HG03064 (cell line): ENCODE data around the gene NUFIP1.
"Not testable (repeated sequence)": the region's sequence is repeated elsewhere in the genome, so short reads cannot be mapped to it uniquely, and the experiment has no call there.

Experiments used
- ATAC-seq: cut with Tn5 transposase; IDR thresholded peaks from one replicate; pipeline ENCODE4 v1.9.1; 2021; ENCODE audit warnings: low read depth; ENCODE audit not compliant: unreplicated experiment

The NUFIP1 gene

DNA sequence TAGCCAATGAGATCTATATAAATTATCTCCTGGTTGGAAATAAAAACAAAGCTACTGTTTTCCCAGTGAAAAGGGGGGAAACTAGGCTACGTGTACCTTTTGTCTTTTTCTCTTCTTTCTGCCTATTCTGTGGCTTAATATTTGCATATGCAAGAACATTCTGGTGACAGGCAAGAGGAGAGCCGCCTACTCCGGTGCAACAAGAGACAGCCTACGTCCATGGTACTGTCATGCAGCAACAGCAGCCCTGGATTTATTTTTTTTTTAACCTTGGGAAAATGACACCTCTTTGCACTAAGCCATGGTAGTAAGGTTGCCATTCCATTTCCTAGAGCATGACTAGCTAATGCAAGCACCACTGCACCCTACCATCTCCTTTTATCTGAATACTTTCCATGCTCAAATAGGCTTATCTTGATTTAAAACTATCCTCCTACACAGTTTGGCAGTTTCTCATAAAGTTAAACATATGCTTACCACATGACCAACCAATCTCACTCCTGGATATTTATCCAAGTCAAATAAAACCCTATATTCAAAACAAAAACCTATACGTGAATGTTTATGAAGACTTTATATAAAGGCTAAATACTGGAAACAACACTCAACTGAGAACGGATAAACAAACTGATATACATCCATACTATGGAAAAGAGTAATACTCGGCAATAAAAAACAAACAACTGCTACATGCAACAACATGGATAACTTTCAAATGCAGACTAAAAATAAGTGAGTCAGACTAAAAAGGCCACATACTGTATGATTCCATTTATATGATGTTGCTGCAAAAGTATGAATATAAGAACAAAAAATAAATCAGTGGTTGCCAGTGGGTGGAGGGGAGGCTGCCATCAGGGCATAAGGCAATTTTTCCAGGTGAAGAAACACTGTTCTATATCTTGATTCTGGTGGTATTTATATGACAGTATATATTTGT lies 17.3 kb downstream of the NUFIP1 start:
- no peak for ATAC-seq

DNA sequence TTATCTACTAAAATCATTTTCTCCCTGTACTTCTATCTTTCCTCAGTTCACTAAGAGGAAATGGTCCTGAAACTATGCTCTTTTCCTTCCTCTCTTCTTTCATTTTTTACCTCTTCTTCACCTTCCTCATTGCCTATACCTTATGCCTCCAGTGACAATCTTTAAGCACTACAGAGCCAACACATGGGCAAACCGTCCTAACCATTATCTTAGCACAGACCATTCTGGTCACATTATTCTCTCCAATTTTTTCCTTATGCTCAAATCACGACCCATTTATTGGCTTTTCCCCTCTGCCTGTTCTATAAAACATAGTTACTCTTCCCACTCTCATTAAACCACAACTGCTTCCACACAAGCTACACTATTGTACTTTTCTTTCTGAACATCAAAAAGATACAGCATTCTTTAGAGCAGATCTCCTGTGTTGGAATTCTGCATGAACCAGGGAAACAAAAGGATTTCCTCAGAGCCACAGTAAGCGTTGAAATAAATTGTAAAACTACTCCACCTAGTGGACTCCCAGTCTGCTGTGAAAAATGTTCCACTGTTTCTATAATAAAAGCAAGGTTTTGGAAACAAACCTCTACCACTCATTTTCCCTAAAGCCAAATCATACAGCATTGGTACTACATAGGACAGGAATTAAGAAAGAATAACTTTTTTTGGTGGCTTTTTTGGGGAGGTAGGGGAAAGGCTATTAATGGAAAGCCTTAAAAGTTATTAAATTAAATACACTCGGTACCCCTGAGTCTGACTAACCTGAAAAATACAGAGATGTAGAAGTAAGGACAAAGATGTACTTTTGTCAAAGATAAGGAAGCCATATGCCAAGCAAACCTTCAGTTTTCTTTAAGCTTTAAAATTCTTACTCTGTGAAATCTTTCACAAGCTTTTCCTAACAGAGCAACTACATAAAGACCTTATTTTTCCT lies 19.5 kb downstream of the NUFIP1 start:
- ATAC-seq: no peak

DNA sequence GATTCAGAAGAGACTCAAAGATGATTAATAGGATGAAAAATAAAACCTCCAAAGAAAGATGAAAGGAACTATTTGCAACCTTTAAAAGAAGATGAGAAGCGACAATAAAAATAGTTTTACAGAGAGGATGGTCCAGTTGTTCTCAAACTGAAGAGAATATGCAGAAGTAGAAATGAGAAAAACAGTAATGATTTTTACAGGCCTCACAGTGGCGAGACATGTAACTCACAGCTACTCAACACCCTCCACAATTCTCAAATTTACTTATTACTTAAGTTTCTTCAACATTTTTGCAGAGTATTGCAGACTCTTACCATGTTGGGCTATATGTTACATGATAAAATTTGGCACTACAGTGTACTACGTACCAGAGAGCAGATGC lies 20.8 kb downstream of the NUFIP1 start:
- no peak for ATAC-seq

DNA sequence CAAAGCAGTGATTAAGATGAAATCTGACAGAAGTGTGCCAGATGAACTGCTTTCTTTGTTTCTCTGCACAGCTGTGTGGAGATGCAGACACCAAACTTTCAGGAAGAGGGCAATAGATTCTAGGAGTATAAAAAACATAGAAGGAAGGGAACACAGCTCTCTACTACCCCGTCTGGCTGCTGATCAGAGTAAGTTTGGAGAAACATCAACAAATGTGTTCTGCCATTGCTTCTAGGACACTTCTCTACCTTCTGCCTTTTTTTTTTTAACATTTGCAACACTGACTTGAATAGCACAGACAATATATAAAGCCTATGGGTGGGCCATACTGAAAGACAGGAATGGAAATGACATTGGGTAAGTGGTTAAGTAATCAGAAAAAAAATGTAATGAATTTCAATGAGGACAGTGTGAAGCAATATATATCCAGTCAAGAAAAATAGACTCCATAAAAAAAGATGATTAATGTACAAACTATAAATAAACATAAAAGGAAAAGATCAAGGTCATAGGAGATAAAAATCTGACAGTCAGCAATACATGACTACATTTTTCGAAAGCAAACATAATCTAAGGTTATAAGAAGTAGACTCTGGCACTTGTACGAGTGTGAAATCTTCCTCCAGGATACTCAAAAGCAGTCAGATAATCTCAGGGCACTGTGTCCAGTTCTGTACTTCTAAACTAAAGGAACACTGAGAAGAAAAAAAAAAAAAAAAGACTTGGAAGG lies 21.4 kb downstream of the NUFIP1 start:
- no peak for ATAC-seq

DNA sequence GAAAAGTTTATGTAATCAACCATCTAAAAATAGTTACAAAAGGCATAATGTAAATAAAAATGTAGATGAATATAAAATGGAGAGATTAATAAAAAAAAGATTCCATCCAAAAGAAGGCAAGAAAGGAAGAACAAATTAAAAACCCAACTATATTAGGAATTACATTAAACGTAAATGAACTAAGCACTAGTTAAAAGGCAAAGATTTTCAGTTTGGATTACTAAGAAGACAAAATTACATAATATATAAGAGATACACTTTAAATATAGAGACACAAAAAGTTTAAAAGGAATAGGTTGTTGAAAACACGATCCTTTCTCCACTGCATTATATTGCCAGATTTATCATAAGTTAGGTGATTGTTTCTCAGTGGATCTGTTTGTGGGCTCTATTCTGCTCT lies 27.3 kb downstream of the NUFIP1 start:
- no peak for ATAC-seq

DNA sequence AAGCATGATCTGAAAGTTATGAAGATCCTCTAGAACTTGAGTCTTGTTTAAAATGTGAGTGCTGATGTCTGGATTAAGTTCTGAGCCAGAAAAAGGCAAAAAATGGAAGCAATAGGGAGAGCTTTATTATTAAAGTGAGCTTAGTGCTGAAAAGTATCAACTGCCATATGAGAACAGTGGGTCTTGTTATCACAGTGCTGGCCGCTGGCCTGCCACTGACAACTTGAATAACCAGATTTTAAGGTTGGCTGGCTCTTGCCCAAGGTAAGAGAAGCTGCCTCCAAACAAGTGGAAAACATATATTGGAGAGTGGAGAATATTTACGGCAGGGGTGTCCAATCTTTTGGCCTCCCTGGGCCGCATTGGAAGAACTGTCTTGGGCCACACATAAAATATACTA lies 33.9 kb downstream of the NUFIP1 start:
- no peak for ATAC-seq

DNA sequence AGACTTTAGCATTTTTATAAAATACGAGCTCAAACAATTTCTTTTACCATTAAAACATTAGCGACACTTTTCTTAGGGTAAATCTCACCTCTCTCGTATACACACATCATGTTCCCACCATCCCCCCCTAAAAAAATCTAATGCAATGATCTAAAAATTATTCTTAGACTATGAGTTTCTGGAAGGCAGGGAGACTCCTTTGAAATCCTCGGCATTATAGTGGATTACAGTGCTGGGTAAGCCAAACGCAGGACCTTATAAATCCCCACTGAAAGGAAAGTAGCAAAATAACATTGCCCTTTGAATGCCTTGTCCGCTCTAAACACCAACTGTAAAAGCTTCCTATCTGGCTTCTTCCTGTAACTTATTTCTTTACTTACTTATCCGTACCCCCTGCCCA lies 35.0 kb downstream of the NUFIP1 start:
- ATAC-seq: no peak

DNA sequence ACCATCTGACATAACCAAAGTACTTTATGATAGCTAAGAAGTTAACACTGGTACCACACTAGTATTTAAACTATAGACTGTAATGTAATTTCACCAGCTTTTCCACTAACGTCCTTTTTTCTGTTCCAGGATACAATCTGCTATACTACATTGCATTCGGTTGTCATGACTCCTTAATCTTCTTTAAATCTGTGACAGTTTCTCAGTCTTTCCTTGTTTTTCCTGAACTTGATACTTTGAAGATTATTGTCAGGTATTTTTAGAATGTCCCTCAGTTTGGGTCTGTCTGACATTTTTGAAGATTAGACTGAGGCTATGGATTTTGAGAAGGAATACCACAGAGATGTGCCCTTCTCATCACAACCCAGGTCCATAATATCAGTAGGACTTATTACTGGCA lies 36.6 kb downstream of the NUFIP1 start:
- ATAC-seq: no peak

DNA sequence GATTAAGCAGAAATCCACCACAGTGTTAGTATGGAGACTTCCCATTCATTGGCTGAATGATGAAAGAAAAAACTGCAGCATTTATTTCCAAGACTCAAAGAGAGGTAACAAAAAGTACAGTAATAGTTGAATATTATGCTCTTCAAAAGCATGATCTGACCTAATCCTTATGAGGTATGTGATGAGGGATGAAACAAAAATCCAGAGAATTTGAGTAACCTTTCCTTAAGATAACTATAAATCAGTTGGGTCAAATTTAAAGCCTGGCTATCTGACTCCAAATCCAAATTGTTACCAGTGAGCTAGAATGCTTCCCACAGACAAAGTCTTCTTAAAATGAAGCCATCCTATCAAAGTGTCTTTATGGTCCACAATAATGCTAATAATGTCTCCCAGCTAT lies 38.1 kb downstream of the NUFIP1 start:
- no peak for ATAC-seq

DNA sequence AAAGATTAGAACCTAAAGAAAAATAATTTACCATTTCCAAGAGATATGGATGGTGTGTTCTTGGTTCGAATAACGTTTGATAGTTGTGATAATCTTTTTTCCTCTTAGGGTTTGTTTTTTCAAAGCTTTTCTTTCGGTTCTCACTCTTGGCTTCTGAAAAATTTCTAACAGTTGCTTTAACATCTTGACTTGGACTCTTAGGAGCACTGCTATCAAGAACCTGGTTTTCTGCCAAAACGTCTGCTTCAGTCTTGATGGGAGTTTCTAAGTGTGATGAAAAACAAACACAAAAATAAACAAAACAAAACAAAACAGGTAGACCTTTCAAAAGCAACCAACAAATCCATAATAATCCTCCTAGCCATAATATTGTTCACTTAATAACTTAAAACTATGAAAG lies 45.9 kb downstream of the NUFIP1 start:
- not testable (repeated sequence) for ATAC-seq

DNA sequence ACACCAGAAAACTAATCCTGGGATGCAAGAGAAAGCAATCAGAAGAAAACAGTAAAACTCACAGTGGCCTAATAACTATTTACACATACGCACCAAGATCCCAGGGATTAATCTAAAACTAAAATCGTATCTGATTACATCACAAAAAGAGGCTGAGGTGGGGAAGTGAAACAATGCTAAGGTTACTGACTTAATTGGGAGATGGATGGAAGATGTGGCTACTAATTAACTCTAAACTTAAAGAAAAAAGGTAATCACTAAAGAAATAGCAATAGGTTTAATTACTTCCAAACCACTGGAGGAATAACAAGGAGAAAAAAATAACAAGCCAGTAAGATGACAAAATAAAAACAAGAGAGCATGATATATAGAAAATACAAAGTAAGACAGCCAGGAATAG lies 50.4 kb downstream of the NUFIP1 start:
- ATAC-seq: no peak

DNA sequence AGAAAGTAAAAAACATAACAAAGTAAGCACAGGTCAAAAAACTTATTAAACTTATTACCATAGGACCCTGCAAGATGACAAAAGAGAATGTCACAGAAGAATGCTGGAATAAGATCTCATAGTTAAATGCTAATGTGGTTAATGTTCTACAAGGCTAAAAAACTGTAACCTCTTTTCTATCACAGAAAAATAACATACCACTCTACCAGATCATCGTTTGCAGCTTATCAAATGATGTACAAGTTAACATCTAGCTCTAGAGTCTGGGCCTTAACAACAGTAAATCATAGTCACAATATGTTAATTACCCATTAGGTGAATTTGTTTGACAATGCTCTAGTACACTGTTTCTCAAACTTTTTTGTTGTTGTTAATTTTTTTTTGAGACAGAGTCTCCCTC lies 53.0 kb downstream of the NUFIP1 start:
- ATAC-seq: no peak

DNA sequence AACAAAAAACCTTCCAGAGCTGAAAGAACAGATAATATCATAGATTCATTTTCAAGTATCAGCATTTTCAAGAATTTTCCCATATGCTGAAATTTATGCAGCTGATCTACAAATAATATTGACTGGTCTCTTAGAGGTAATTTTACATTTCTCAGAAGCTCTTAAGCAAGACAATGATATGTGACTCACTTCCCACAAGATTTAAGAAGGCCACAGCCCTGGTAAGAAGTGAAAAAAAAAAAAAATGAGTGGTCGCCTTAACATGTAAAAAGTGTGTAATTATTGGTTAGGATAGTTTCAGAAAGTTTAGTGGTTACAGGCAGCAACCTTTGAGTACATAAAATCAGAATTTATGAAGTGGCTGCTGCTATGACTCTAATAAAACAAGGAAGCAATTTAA lies 54.5 kb downstream of the NUFIP1 start:
- no peak for ATAC-seq

DNA sequence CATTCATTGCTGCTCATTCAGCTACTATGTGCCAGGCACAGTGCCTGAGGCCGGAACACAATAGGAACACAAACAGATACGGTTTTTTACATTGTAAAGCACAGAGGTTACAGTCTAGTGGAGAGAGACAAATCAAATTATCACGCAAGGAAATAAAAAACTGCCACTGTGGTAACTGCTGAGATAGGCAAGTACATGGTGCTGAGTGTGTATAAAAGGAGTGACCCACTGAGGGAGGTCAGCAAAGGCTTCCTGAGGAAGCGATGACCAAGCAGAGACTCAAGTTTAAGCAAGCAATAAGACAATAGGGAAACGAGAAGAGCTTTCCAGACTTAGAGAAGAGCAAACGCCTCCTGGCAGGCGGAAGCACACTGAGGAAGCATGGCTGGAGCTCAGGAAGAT lies 56.4 kb downstream of the NUFIP1 start:
- ATAC-seq: no peak

DNA sequence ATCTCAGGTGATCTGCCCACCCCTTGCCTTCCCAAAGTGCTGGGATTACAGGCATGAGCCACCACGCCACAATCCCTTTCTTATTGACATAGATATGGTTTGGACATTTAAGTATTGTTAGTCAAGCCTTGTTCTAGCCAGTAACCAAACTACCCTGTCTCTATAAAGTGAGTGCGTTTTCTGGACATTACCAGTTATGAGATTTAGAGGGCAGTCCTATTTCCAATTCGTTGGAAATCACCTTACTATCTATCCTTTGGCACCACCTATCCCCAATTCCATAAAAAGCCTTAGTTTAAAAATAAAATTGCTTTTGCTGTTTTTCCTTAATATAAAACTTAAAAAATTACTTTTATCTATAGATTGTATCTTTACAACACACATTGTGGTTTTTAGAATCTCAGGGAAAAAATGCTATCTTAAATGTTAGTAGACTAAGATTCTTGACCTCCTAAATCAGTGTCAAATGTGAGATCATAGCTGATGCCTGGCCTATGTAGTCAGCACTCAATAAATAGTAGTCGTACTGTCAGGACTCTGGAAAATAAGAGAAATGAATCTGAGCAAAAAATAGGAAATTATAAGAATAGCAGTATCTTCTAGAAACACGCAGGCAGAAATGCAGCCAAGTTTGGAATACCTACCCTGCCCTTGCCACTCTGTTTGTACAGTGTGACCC lies 57.0 kb downstream of the NUFIP1 start:
- no peak for ATAC-seq

DNA sequence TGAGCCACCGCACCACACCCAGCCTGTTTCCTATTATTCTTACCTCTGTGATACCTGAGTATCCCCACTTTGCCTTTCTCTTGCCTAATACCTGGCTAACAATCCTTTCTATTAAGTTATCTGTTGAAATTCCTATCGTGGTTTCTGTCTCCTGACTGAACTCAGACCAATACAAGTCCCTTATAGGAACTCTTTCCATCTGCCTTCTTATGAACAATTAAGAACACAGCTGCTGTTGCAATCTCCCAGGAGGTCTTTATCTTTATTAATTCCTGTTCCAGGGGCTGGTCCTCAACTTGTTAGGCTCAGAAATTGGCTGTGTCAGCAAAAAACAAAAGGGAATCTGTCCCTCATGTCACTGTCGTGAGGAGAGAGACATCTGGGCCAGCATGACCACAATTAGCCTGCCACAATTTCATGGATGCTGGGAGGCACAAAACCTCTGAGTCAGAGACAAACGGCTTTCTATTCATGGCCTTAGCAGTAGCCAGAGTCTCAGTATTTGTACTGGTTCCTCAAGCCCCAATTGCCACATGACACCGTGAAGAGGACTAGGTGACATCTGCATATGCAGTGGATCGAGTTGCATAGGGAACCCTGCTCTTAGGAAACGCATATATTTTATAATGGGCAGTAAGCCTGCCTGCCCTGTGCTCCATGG lies 58.2 kb downstream of the NUFIP1 start:
- ATAC-seq: no peak

DNA sequence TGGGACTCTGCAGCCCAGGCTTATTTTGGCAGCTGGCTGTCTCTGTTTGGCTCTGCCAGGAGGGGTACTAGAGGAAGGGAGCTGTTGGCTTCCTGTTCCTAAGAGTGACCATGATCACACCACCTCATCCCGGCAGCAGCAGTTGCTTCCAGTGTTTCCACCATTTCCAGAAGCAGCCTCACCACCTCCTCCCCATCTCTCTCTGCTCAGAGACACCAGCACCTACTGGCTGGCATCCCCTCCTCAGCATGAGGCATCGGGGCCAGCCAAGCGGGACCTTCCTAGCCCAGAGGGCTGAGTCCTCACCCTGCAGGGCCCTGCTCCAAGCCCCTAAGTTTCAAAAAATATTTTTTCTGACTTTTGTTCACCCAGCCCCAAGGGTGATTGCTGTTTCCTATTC lies 59.0 kb downstream of the NUFIP1 start:
- no peak for ATAC-seq

DNA sequence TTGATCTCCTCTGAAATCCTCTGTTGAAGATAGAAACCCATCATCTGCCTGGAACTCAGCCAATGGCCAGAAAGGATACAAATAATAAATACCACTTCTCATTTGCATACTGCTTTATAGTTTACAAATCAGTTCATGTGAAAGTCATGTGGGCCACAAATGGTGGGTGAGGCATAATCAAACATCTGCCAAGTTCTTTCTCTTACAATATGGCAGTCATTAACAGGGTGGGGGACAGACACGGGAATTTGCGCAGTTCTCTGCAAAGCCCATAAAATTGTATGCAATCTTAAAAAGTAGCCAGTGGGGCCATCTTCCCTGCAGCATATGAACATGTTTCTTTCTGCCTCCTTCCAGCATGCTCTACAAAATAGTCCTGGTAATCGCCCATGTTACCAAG lies 59.6 kb downstream of the NUFIP1 start:
- ATAC-seq: no peak

DNA sequence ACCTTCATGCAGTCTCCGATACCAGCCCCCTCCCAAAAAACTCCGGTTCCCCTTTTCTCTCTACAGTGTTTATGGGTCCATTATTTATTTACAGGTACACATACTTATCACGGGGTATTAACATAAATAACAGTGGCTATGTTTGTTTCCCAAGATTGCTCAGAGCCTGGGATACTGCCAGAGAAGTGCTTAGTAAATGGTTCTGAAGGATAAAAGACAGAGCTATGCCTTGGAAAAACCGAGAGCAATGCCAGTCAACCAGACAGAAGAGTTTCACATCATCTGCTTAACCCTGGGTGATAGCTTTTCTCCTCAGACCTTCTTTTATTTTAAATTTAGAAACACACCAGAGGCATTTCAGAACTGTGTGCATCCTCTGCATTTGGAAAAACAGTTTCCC lies 61.3 kb downstream of the NUFIP1 start:
- ATAC-seq: no peak
